Type B pancreatic cell (in vitro differentiated cells): ENCODE measurements around the gene PIANP. TPM values are rescaled to one million over a fixed set of nuclear protein-coding genes. Genes with fewer than 3 reads are reported as not detected.

Experiments used
- DNase-seq: peaks from one replicate; pipeline ENCODE4 v3.0.0; 2021; ENCODE audit warnings: mixed read lengths; ENCODE audit not compliant: unreplicated experiment; ENCODE audit errors: extremely low spot score
- H3K27ac Mint-ChIP-seq: 2 replicates; pipeline ENCODE4 v1.8.0; 2021; ENCODE audit warnings: mild to moderate bottlenecking, mixed read lengths
- H3K27me3 Mint-ChIP-seq: 2 replicates; pipeline ENCODE4 v1.8.0; 2021; ENCODE audit warnings: mixed read lengths
- H3K36me3 Mint-ChIP-seq: 2 replicates; pipeline ENCODE4 v1.8.0; 2021; ENCODE audit warnings: mixed read lengths
- H3K4me1 Mint-ChIP-seq: one replicate; pipeline ENCODE4 v1.8.0; 2021; ENCODE audit warnings: mixed read lengths; ENCODE audit not compliant: unreplicated experiment
- H3K4me3 Mint-ChIP-seq: 2 replicates; pipeline ENCODE4 v1.8.0; 2021; ENCODE audit warnings: mild to moderate bottlenecking, mixed read lengths
- H3K9me3 Mint-ChIP-seq: 2 replicates; pipeline ENCODE4 v1.8.0; 2021; ENCODE audit warnings: mixed read lengths
- total RNA-seq: library from RNA; stranded (reverse); gene quantifications from 2 replicates; pipeline ENCODE4 v1.2.1, GENCODE V29; 2021; ENCODE audit warnings: low replicate concordance
- TF ChIP-seq, protein P1 (sequence below): fragments of 200-600 bp; sonication (generic); conservative IDR thresholded peaks from 2 replicates; pipeline ENCODE4 v1.5.0; 2021; ENCODE audit warnings: antibody characterized with exemption, mild to moderate bottlenecking

The PIANP gene
- total RNA-seq, 1 donor from 2014 or later = 3.9 TPM

DNA sequence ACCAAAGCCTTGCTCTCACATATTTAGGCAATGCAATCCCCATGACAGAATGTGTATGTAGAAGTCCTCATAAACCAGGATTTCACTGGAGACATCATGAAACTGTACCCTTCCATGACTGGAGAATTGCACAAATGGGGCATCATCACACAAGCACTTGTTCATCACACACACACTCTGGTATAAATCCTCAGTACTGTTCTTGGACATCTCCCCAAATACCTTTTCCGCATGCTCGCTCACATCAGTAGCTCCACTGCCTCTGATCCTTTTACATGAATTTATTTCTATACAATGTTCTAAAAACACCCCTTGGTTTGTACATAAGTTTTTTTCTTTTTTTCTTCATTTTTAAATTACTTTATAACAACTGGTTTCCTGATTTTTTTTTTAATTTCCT, 34.4 kb downstream of the PIANP start:
- Mint-ChIP-seq H3K27ac (no peak overlapping the region), H3K4me1 (peaks cover 8% of the 10 kb centered on the region), H3K4me3 (no peak overlapping the region), H3K9me3 (no peaks in the 10 kb centered on the region), H3K36me3 (peaks cover 42% of the 10 kb centered on the region), H3K27me3 (no peaks in the 10 kb centered on the region)
- TF ChIP-seq, protein P1, sequence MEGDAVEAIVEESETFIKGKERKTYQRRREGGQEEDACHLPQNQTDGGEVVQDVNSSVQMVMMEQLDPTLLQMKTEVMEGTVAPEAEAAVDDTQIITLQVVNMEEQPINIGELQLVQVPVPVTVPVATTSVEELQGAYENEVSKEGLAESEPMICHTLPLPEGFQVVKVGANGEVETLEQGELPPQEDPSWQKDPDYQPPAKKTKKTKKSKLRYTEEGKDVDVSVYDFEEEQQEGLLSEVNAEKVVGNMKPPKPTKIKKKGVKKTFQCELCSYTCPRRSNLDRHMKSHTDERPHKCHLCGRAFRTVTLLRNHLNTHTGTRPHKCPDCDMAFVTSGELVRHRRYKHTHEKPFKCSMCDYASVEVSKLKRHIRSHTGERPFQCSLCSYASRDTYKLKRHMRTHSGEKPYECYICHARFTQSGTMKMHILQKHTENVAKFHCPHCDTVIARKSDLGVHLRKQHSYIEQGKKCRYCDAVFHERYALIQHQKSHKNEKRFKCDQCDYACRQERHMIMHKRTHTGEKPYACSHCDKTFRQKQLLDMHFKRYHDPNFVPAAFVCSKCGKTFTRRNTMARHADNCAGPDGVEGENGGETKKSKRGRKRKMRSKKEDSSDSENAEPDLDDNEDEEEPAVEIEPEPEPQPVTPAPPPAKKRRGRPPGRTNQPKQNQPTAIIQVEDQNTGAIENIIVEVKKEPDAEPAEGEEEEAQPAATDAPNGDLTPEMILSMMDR = no peak
- DNase-seq = no peak

DNA sequence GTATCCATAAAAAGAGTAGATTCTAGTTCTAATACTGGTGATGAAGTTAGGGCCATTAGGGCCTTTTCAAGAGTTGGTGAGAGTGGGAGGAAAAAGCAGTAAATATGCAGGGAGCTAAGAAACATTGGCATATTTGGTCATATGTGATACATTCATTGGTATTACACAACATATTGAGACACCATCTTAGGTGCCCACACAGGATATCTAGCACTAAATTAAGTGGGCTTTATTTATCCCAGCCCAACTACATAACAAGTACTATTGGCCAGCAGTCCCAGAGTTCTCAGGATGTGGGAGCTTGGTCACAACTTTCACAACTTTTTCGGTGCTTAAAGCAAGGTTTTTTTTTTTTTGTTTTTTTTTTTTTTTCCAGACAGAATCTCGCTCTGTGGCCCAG, 35.7 kb downstream of the PIANP start:
- peaks cover 8% of the 10 kb centered on the region for H3K4me1 Mint-ChIP-seq
- no peaks in the 10 kb centered on the region for H3K27me3 Mint-ChIP-seq
- TF ChIP-seq, protein P1 = no peak
- H3K9me3 Mint-ChIP-seq = no peaks in the 10 kb centered on the region
- peaks cover 37% of the 10 kb centered on the region for H3K36me3 Mint-ChIP-seq
- no peak for DNase-seq
- no peak overlapping the region for H3K27ac Mint-ChIP-seq
- no peak overlapping the region for H3K4me3 Mint-ChIP-seq

DNA sequence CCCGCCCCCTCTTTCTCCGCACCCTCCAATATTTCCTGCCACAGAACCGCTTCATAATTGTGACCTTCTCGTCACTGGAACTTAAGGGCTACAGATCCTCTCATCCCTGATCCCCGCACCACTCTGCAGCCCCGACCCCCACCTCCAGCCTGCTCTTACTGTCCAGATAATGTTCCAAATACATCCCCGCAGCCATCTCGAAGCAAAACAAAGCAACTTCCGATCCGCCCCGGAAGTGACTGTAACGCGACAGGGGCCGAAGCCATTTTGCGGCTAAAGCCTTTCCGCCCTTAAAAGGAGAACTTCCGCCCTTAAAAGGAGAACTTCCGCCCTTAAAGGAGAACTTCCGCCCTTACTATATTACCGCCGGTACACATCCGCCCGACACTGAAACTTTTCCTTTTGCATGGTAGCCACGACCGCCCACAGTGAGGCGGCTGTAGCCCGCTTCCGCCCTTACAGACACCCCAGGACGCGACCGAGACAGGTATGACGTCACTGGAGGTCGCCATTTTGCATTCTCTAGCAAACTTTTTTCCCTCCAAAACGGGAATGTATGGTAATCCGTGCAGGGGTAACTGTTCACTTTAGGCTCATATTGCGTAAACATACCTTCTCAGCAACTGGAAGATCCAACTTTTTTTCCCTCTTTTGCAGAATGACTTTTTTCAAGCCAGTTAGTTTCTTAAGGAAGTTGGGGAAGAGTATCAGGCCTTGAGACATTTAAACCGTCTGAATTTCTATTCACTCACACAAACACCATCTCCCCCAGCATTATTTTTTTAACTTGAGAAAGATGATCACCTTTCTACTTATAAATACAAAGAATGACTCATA, 37.5 kb downstream of the PIANP start, which contains the start of gene ING4:
TSS of gene ING4 (minus strand) at position 214 of the 837 bp plus-strand sequence. CDS start at position 196, 18 bp downstream.
- TF ChIP-seq, protein P1 = no peak
- peak; percentile 94 for DNase-seq
- Mint-ChIP-seq H3K27ac (peak within 1 kb of the TSS; percentile 98), H3K27me3 (no peaks in the 10 kb centered on the region), H3K4me1 (peaks cover 8% of the 10 kb centered on the region), H3K36me3 (peaks cover 40% of the 10 kb centered on the region), H3K4me3 (peak within 1 kb of the TSS; percentile 99), H3K9me3 (no peaks in the 10 kb centered on the region)

DNA sequence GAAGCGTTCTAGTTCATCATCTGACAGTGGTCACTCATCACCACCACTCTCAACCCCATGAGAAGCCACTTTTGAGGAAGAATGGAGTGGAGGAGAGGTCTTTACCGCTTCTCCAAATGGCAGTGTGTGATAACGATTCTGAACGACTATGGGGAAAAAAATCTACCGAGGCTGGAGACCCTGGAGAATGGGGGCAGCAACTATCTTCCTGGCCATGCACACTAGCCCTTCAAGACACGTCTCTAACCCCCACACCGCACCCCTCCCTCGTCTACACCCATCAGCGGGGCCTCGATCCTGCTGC, 38.1 kb downstream of the PIANP start:
- peak overlapping the region; percentile 99 for H3K4me3 Mint-ChIP-seq
- peaks cover 8% of the 10 kb centered on the region for H3K4me1 Mint-ChIP-seq
- no peaks in the 10 kb centered on the region for H3K27me3 Mint-ChIP-seq
- TF ChIP-seq, protein P1 = no peak
- no peaks in the 10 kb centered on the region for H3K9me3 Mint-ChIP-seq
- no peak for DNase-seq
- peak overlapping the region; percentile 98 for H3K27ac Mint-ChIP-seq
- H3K36me3 Mint-ChIP-seq = peaks cover 35% of the 10 kb centered on the region

DNA sequence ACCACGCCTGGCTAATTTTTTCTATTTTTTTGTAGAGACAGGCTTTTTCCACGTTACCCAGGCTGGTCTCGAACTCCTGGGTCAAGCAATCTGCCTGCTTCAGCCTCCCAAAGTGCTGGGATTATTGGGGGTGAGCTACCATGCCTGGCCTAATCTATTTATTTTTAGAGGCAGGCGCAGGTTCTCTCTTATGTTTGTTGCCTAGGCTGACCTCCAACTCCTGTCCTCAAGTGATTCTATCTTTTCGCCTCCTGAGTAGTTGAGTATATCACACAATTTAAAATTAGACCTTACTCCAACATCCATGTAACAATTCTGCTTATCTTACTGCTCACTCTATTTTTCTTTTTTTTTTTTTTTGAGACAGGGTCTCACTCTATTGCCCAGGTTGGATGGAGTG, 46.6 kb downstream of the PIANP start:
- H3K27ac Mint-ChIP-seq = no peak overlapping the region
- TF ChIP-seq, protein P1 = no peak
- no peak for DNase-seq
- H3K27me3 Mint-ChIP-seq = no peaks in the 10 kb centered on the region
- peaks cover 32% of the 10 kb centered on the region for H3K36me3 Mint-ChIP-seq
- no peaks in the 10 kb centered on the region for H3K9me3 Mint-ChIP-seq
- no peak overlapping the region for H3K4me3 Mint-ChIP-seq
- no peaks in the 10 kb centered on the region for H3K4me1 Mint-ChIP-seq
